Fibroblast of skin of back (primary cell): ENCODE results near the gene SYT17.

Experiments used
- DNase-seq: peaks from one replicate; pipeline ENCODE4 v3.0.0-alpha.2; 2013

SYT17 gene

GRCh38 chr16:19307587-19308241 lies 139.7 kb downstream of the SYT17 start:
- DNase-seq, result no peak

- no peak for DNase-seq
These were observed 140.4 kb downstream of the SYT17 start for GRCh38 chr16:19308392-19308791.

GRCh38 chr16:19309178-19309577 lies 141.1 kb downstream of the SYT17 start:
- DNase-seq, result no peak

GRCh38 chr16:19314718-19315425 lies 146.8 kb downstream of the SYT17 start:
- DNase-seq, result no peak

GRCh38 chr16:19315889-19316433 lies 147.9 kb downstream of the SYT17 start:
- DNase-seq, result no peak

GRCh38 chr16:19316846-19317245 lies 148.8 kb downstream of the SYT17 start:
- no peak for DNase-seq
